HEK293 (cell line): ENCODE data around the gene EEF2KMT.
A peak's percentile ranks its signal among the peaks of the same experiment; 100 is the strongest.
"Not testable (repeated sequence)": the region's sequence is repeated elsewhere in the genome, so short reads cannot be mapped to it uniquely, and the experiment has no call there.

Experiments used
- CTCF ChIA-PET: fragments of 350-600 bp; formaldehyde crosslinking; extraction: SDS; loops from one replicate; lab custom pipeline; 2021; ENCODE audit warnings: antibody characterized with exemption; lab: Yijun Ruan, JAX
- POLR2A ChIA-PET: fragments of 300-600 bp; formaldehyde crosslinking; extraction: SDS; loops from one replicate; lab custom pipeline; 2020; ENCODE audit warnings: antibody characterized with exemption, inconsistent platforms; lab: Yijun Ruan, JAX
- H3K27ac ChIP-seq: fragments of 200-500 bp; sonication (Bioruptor generic); 2 replicates; pipeline ENCODE4 v1.5.1; 2014; ENCODE audit warnings: low read depth, low read length, control low read depth, inconsistent platforms; ENCODE audit errors: extremely low read depth
- H3K36me3 ChIP-seq, 2 experiments: fragments of 200-500 bp in 1 of 2; sonication (Bioruptor generic) in 1 of 2; 1 replicate in 1 of 2; 2 replicates in 1 of 2; pipeline ENCODE4 v1.5.1; 2014 to 2017; ENCODE audit warnings: inconsistent platforms in 2 of 2, low read length in 2 of 2; ENCODE audit not compliant: control insufficient read depth in 2 of 2, insufficient read depth in 1 of 2
- H3K4me1 ChIP-seq: fragments of 200-500 bp; sonication (Bioruptor generic); 2 replicates; pipeline ENCODE4 v1.5.1; 2014; ENCODE audit warnings: mild to moderate bottlenecking, low read length, inconsistent platforms; ENCODE audit not compliant: control insufficient read depth, insufficient read depth
- H3K4me3 ChIP-seq: 2 replicates; pipeline ENCODE4 v1.5.1; 2011; ENCODE audit warnings: low read depth, mild to moderate bottlenecking, control low read depth, low read length, moderate library complexity
- H3K9me3 ChIP-seq: fragments of 200-500 bp; sonication (Bioruptor generic); 2 replicates; pipeline ENCODE4 v1.5.1; 2014; ENCODE audit warnings: low read depth, low read length, inconsistent platforms; ENCODE audit not compliant: control insufficient read depth, insufficient read depth
- ZBTB48 ChIP-seq: fragments of 450-650 bp; formaldehyde crosslinking; IDR thresholded peaks from 2 replicates; pipeline ENCODE4 v1.5.1; 2016; ENCODE audit warnings: missing biosample characterization, missing genetic modification characterization
- ZNF121 ChIP-seq: fragments of 450-650 bp; formaldehyde crosslinking; IDR thresholded peaks from 2 replicates; pipeline ENCODE4 v1.5.1; 2016; ENCODE audit warnings: missing biosample characterization, missing genetic modification characterization
- ZNF37A ChIP-seq: fragments of 450-650 bp; IDR thresholded peaks from 2 replicates; pipeline ENCODE4 v1.5.1; 2018; ENCODE audit warnings: missing biosample characterization, missing genetic modification characterization
- ZNF654 ChIP-seq: fragments of 450-650 bp; formaldehyde crosslinking; IDR thresholded peaks from 2 replicates; pipeline ENCODE4 v1.5.1; 2016; ENCODE audit warnings: low read depth, missing biosample characterization, missing genetic modification characterization
- TF ChIP-seq, protein P1 (sequence below): fragments of 450-650 bp; formaldehyde crosslinking; IDR thresholded peaks from 2 replicates; pipeline ENCODE4 v1.5.1; 2016; ENCODE audit warnings: missing biosample characterization, missing genetic modification characterization
- TF ChIP-seq, protein P2 (sequence below): fragments of 450-650 bp; formaldehyde crosslinking; IDR thresholded peaks from 2 replicates; pipeline ENCODE4 v1.5.1; 2016; ENCODE audit warnings: missing biosample characterization, missing genetic modification characterization

Gene EEF2KMT

DNA sequence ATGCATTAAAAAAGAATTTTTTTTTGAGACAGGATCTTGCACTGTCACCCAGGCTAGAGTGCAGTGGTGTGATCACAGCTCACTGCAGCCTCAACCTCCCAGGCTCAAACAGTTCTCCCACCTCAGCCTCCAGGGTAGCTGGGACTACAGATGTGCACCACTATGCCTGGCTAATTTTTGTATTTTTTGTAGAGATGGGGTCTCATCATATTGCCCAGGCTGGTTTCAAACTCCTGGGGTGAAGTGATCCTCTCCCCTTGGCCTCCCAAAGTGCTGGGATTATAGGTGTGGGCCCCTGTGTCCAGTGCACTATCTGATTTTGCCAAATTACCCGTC, 47.0 kb upstream of the EEF2KMT start:
- H3K4me3 ChIP-seq, H3K27ac ChIP-seq, CTCF ChIA-PET, POLR2A ChIA-PET, H3K4me1 ChIP-seq, H3K9me3 ChIP-seq, H3K36me3 ChIP-seq: not testable (repeated sequence)

DNA sequence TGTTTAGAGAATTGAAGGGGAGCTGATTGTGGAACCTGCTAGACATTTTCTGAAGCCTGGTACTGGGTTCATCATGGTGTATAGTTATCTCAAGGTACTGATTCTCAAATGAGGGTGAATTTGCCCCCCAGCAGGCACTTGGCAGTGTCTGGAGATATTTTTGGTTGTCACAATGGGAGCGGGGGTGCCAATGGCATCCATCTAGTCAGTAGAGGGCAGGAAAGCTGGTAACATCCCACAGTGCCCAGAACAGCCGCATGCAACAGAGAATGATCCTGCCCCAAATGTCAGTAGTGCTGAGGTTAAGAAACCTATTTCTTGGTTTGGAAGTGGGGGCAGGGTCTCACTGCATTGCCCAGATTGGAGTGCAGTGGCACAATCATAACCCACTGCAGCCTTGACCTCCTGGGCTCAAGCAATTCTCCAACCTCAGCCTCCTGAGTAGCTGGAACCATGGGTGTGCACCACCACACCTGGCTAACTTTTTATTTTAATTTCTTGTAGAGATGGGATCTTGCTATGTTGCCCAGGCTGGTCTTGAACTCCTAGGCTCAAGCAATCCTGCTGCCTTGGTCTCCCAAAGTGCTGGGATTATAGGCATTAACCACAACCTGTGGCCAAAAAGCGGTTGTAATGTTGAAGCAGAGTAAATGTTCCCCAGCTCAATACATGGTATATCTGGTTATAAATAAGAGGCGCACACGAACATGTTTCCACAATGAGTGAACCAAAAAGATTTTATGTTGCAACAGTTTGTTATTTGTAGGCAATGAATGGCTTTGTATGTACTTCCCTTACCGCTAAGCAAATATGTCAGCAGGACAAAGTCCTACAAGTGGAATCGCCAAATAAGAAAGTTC, 46.4 kb upstream of the EEF2KMT start:
- POLR2A ChIA-PET: no interaction called here
- H3K4me3 ChIP-seq: no peak overlapping the region

DNA sequence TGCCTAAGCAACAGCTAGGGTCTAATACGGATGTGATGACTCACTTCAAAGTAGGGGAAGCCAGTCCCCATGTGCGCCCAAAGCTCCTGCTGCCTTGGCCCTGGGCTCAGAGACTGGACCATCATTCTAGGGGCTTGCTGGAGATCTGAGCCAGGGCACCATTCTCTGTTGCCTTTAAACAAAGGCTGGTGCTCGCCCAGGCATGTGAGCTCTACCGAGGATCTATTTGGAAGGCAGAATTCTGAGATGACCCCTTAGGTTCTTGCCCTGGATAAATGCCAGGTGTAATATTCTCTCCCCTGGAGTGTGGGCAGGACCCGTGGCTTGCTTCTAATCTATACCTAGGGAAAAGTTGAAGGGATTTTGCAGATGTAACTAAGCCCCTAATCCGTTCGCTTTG, 42.6 kb upstream of the EEF2KMT start:
- POLR2A ChIA-PET, CTCF ChIA-PET, H3K36me3 ChIP-seq: not testable (repeated sequence)

More for the DNA sequence above, 46.4 kb upstream of the EEF2KMT start:
- CTCF ChIA-PET: no interaction called here
- TF ChIP-seq ZNF37A (tag by site-specific recombination) (no peak), ZNF121 (tag by site-specific recombination) (peak; percentile 43; the same call in 1 of the 2 replicates)
- TF ChIP-seq, all 188 proteins: peak for 1
- Histone ChIP-seq H3K9me3 (no peaks in the 10 kb centered on the region), H3K36me3 (no peaks in the 10 kb centered on the region), H3K4me1 (no peaks in the 10 kb centered on the region), H3K27ac (no peak overlapping the region)

DNA sequence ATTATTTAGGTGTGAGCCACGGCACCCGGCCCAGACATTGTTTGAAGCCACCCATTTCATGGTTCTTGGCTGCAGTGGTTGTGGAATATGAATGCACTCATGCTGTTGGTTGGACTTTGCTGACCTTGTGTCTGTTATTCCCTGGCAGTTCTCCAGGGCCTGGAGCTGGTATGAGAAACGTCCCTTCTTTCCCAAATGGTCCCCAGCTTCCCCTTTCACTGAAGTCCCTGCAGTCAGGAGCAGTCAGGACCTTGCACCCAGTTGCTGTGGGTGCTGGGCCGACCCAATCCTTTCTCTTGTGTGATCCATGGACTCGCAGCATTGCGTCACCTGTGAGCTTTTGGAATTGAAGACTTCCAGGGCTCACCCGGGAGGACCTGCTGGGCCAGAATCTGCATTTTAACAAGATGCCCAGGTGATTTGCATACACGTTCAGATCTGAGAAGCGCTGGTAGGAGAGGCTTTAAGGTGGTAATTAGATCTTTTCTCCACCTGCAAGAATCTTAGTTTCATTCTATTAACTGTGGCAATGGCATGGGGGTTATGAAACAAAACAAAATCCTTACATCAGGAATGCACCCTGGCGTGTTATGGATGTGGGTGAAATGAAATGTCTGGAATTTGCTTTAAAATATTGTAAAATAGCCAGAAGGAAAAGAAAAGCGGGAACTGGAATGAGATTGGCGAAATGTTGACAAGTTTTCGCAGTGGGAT, 37.3 kb upstream of the EEF2KMT start:
- CTCF ChIA-PET, H3K4me1 ChIP-seq, H3K27ac ChIP-seq, H3K36me3 ChIP-seq, H3K9me3 ChIP-seq, H3K4me3 ChIP-seq: not testable (repeated sequence)
- POLR2A ChIA-PET: interaction anchor here (0.7 kb wide), 1 partner anchor 130 kb away, joined by 5 read pairs; no protein-coding TSS in a partner anchor

More for the DNA sequence above, 42.6 kb upstream of the EEF2KMT start:
- H3K4me1 ChIP-seq, H3K9me3 ChIP-seq, H3K4me3 ChIP-seq, H3K27ac ChIP-seq: not testable (repeated sequence)
- TF ChIP-seq, protein P1, sequence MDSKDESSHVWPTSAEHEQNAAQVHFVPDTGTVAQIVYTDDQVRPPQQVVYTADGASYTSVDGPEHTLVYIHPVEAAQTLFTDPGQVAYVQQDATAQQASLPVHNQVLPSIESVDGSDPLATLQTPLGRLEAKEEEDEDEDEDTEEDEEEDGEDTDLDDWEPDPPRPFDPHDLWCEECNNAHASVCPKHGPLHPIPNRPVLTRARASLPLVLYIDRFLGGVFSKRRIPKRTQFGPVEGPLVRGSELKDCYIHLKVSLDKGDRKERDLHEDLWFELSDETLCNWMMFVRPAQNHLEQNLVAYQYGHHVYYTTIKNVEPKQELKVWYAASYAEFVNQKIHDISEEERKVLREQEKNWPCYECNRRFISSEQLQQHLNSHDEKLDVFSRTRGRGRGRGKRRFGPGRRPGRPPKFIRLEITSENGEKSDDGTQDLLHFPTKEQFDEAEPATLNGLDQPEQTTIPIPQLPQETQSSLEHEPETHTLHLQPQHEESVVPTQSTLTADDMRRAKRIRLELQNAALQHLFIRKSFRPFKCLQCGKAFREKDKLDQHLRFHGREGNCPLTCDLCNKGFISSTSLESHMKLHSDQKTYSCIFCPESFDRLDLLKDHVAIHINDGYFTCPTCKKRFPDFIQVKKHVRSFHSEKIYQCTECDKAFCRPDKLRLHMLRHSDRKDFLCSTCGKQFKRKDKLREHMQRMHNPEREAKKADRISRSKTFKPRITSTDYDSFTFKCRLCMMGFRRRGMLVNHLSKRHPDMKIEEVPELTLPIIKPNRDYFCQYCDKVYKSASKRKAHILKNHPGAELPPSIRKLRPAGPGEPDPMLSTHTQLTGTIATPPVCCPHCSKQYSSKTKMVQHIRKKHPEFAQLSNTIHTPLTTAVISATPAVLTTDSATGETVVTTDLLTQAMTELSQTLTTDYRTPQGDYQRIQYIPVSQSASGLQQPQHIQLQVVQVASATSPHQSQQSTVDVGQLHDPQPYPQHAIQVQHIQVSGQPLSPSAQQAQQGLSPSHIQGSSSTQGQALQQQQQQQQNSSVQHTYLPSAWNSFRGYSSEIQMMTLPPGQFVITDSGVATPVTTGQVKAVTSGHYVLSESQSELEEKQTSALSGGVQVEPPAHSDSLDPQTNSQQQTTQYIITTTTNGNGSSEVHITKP (tag by site-specific recombination): peak; percentile 61
- TF ChIP-seq ZBTB48: peak; percentile 96

DNA sequence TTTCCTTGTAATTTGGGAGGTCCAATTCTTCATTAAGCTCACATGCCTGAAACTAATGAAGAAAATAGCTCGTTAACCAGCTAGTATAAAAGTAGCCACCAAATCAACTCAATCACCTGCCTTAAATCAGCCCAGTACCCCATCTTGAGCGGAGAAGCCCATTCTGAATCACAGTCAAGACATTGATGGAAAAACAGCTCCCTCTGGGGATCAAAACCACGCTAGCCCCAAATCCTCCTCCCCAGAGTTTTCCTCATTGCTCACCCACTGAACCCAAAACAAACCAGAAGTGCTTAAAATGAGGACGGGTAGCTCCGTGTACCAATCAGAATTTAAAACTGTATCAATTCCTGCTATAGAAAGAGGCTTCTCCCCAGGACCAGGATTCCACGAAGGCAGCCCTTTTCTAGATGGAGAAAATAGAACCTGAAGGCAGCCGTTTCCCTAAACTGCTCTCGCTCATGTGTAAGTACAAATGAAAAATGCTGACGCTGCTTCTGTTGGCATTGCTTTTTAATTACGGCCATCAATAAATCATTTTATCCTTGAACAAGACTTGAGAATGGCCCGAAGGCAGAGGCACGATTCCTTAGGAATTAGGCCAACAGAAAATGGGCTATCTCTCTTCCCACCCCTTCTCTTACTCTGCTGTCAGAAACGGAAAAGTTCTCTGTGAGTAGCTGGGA, 35.5 kb upstream of the EEF2KMT start:
- TF ChIP-seq, protein P2, sequence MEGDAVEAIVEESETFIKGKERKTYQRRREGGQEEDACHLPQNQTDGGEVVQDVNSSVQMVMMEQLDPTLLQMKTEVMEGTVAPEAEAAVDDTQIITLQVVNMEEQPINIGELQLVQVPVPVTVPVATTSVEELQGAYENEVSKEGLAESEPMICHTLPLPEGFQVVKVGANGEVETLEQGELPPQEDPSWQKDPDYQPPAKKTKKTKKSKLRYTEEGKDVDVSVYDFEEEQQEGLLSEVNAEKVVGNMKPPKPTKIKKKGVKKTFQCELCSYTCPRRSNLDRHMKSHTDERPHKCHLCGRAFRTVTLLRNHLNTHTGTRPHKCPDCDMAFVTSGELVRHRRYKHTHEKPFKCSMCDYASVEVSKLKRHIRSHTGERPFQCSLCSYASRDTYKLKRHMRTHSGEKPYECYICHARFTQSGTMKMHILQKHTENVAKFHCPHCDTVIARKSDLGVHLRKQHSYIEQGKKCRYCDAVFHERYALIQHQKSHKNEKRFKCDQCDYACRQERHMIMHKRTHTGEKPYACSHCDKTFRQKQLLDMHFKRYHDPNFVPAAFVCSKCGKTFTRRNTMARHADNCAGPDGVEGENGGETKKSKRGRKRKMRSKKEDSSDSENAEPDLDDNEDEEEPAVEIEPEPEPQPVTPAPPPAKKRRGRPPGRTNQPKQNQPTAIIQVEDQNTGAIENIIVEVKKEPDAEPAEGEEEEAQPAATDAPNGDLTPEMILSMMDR (tag by site-specific recombination): 0 out of 2 replicates have a peak, but pooled peaks have one; percentile 27
- peak; percentile 13; the same call in 1 of the 2 replicates for TF ChIP-seq ZNF654 (tag by site-specific recombination)
- H3K36me3 ChIP-seq, H3K4me3 ChIP-seq, POLR2A ChIA-PET, H3K9me3 ChIP-seq, H3K27ac ChIP-seq, H3K4me1 ChIP-seq: not testable (repeated sequence)
- CTCF ChIA-PET: interaction anchor here (1.3 kb wide), 1 partner anchor 71 kb away, joined by 5 read pairs; no protein-coding TSS in a partner anchor
